ENCODE measurements around the gene TEFM. TPM values are rescaled to one million over a fixed set of nuclear protein-coding genes. Genes with fewer than 3 reads are reported as not detected.
"Not testable (repeated sequence)": the region's sequence is repeated elsewhere in the genome, so short reads cannot be mapped to it uniquely, and the experiment has no call there.

Gene TEFM
- polyA plus RNA-seq, 4 donors = 20.9 to 26.2 (median 25.4) TPM

GRCh38 chr17:30921544-30922196 lies 15.6 kb upstream of the TEFM start, which contains the start of gene ADAP2:
TSS of gene ADAP2 (plus strand) at chr17:30921945. CDS start at chr17:30922015, 70 bp downstream.
- no peak for DNase-seq (ENCODE audit: low read depth in 4 of 4, low spot score in 3 of 4)

GRCh38 chr17:30920683-30921543 lies 14.9 kb upstream of the TEFM start:
- DNase-seq (ENCODE audit: low read depth in 4 of 4, low spot score in 3 of 4) = no peak

- no peak for DNase-seq (ENCODE audit: low read depth in 4 of 4, low spot score in 3 of 4)
These were observed 14.2 kb upstream of the TEFM start for GRCh38 chr17:30920282-30920681.

- DNase-seq (ENCODE audit: low read depth in 4 of 4, low spot score in 3 of 4) = no peak
These were observed 11.0 kb upstream of the TEFM start for GRCh38 chr17:30917050-30917449.

- DNase-seq (ENCODE audit: low read depth in 4 of 4, low spot score in 3 of 4) = no peak
These were observed 10.0 kb upstream of the TEFM start for GRCh38 chr17:30915833-30916611.

GRCh38 chr17:30913955-30914354 lies 7.9 kb upstream of the TEFM start:
- no peak for DNase-seq (ENCODE audit: low read depth in 4 of 4, low spot score in 3 of 4)

GRCh38 chr17:30910151-30910550 lies 4.1 kb upstream of the TEFM start:
- not testable (repeated sequence) for DNase-seq (ENCODE audit: low read depth in 4 of 4, low spot score in 3 of 4)

GRCh38 chr17:30908717-30909420 lies 2.8 kb upstream of the TEFM start:
- no peak for DNase-seq (ENCODE audit: low read depth in 4 of 4, low spot score in 3 of 4)

GRCh38 chr17:30905742-30906100 lies 317 bp downstream of the TEFM start:
- no peak for DNase-seq (ENCODE audit: low read depth in 4 of 4, low spot score in 3 of 4)

GRCh38 chr17:30897311-30897710 lies 8.7 kb downstream of the TEFM start:
- DNase-seq (ENCODE audit: low read depth in 4 of 4, low spot score in 3 of 4) = no peak

- DNase-seq (ENCODE audit: low read depth in 4 of 4, low spot score in 3 of 4) = no peak
These were observed 11.8 kb downstream of the TEFM start for GRCh38 chr17:30894236-30894635.

GRCh38 chr17:30886187-30886586 lies 19.9 kb downstream of the TEFM start:
- DNase-seq (ENCODE audit: low read depth in 4 of 4, low spot score in 3 of 4) = no peak

- DNase-seq (ENCODE audit: low read depth in 4 of 4, low spot score in 3 of 4) = no peak
These were observed 37.0 kb downstream of the TEFM start for GRCh38 chr17:30869005-30869404.

- DNase-seq (ENCODE audit: low read depth in 4 of 4, low spot score in 3 of 4) = no peak
These were observed 41.4 kb downstream of the TEFM start for GRCh38 chr17:30864636-30865035.

- no peak for DNase-seq (ENCODE audit: low read depth in 4 of 4, low spot score in 3 of 4)
These were observed 47.3 kb downstream of the TEFM start for GRCh38 chr17:30858556-30859250.

GRCh38 chr17:30854146-30854545 lies 51.9 kb downstream of the TEFM start:
- DNase-seq (ENCODE audit: low read depth in 4 of 4, low spot score in 3 of 4) = no peak

All from right renal pelvis (tissue), 4 donors.